ENCODE measurements around the gene ITM2B. TPM values are rescaled to one million over a fixed set of nuclear protein-coding genes. Genes with fewer than 3 reads are reported as not detected.

The ITM2B gene
- polyA plus RNA-seq, 10 donors, result 351 to 439 (median 382) TPM

GRCh38 chr13:48303359-48304142, 70.5 kb downstream of the ITM2B start, which contains the start of gene RB1:
Gene RB1 (plus strand): TSS chr13:48303751. CDS start chr13:48303913, 162 bp downstream.
- DNase-seq, result peak; percentile 90 to 96 (median 94)

- DNase-seq, result peak; percentile 41 to 87 (median 69)
These were observed 71.3 kb downstream of the ITM2B start for GRCh38 chr13:48304143-48304876.

DNA sequence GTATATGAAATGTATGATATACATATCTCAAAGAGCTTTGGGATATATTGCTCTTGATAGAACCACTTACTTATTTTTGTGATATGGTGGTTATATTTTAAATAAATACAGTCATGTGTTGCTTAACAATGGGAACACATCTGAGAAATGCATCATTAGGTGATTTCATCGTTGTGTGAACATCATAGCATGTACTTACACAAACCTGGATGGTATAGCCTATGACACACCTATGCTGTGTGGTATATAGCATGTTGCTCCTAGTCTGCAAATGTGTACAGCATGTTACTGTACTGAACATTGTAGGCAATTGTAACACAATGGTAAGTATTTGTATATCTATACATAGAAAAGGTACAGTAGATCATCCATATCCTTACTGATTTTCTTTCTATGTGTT, 78.2 kb downstream of the ITM2B start:
- no peak for DNase-seq

DNA sequence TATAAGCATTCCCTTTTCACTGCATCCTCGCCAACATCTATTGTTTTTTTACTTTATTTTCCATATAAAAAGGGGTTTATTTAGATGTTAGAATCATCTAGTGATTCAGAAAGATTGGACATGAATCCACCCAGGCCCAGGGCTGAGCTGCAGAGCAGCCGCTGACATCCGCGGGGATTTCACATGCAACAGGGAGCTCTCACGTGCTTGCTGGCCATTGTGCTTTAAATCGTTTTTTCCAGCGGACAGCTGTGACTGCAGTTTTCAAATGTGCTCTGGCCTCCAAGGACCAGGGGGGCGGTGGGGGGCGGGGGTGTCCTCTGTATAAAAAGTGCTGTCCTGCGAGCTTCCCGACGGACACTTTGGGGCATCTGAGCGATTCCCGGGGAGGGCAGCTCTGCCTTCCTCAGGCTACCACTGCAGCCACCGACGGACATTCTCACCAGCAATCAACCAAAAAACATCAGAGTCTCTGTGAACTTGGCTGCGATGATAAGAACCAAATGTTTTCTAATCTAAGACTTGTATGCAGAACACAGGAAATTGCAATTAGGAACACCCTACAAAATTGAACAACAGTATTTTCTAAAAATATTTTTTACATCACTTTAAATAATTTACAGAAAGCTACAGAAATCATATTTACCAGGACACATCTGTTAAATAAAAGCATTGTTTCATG, 83.1 kb downstream of the ITM2B start:
- peak in 1 of 3 donors; percentile 56 for DNase-seq

DNA sequence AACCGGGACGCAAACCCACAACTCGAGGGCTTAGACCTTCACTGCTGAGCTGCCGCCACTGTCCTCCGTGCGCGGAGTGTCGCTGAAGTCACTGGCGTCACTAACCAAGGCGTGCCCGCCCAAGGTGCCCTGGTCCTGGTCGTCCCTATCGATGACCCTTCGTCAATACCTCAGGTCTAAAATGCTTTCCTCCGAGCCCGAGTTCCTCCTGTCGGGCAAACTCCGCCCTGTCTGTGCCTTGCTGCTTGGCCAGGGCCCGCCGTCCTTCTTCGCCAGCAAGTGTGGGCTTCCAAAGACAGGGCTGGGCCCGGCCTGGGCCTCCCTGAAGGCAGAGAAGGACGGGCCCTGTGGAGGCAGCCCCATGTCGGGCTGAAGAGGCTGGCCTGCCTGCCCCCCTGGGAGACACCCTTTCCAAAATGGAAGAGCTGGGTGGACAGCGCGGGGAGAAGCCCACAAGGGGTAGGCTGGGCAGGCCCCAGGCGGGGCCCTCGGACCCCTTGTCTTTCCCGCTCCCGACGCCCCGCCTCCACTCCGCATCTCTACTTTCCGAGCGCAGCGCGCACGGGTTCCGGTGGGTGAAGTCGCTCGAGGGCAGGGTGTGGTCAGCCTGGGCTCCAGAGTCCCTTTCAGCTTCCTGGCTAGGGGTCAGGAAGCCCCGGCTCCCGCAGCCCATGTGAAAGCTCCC, 84.0 kb downstream of the ITM2B start:
- DNase-seq, result peak in 1 of 3 donors; percentile 7

GRCh38 chr13:48317511-48318376, 84.7 kb downstream of the ITM2B start:
- DNase-seq, result peak in 1 of 3 donors; percentile 65

DNA sequence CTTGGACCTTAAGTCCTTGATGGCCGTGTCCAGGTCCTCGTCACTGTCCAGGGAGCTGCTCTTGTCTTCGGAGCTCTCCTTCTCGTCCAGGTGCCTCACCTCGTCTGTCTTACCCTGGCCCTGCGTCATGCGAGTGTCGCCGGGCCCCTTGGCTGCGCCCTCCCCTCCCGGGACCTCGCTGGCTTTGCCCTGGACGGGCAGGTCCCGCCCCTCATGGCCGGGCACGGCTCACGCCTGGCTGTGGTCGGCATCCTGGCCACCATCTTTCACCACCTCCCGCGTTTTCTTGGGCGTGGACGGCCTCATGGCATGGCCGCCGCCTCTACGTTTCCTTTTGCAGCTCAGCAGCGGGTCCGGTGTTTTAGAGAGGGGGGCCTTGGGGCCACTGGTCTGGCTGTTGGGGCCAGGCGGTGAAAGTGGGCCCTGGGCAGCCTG, 85.4 kb downstream of the ITM2B start:
- DNase-seq, result peak in 1 of 3 donors; percentile 55

DNA sequence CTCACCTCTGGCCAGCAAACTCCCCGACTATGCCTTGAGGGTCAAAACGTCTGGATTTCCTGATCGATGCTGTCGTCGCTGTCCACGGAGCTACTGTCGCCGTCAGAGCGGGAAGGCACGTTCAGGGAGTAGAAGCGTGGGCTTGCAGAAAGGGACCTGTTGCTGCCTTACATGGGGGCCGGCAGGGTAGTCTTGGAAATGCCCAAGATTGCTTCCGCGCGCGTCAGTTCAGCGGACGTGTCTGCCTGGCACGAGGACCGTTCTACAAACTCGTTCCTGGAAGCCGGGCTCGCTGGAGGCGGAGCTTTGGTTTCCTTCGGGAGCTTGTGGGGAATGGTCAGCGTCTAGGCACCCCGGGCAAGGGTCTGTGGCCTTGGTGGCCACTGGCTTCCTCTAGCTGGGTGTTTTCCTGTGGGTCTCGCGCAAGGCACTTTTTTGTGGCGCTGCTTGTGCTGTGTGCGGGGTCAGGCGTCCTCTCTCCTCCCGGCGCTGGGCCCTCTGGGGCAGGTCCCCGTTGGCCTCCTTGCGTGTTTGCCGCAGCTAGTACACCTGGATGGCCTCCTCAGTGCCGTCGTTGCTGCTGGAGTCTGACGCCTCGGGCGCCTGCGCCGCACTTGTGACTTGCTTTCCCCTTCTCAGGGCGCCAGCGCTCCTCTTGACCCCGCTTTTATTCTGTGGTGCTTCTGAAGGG, 86.0 kb downstream of the ITM2B start:
- DNase-seq, result peak in 1 of 3 donors; percentile 70

Other genes with a start within 250 kb of the ITM2B start
- gene SUCLA2, start 231.9 kb upstream of the ITM2B start, polyA plus RNA-seq (ENCODE audit: insufficient read length in 10 of 10), result 10 to 100 TPM; 56.4 to 78.8 (median 69.5) TPM
- 10 to 100 TPM; 11.2 to 16.6 (median 13.1) TPM for gene NUDT15, start 195.5 kb upstream of the ITM2B start, polyA plus RNA-seq (ENCODE audit: insufficient read length in 10 of 10)
- 10 to 100 TPM; 55.7 to 67.1 (median 61.9) TPM for gene MED4, start 138.1 kb upstream of the ITM2B start, polyA plus RNA-seq (ENCODE audit: insufficient read length in 10 of 10)
- 10 to 100 TPM; 48.1 to 77.1 (median 61.1) TPM for gene RB1, start 70.5 kb downstream of the ITM2B start, polyA plus RNA-seq (ENCODE audit: insufficient read length in 10 of 10)
- 10 to 100 TPM; 20.2 to 37.3 (median 28.2) TPM for gene LPAR6, start 179.9 kb downstream of the ITM2B start, polyA plus RNA-seq (ENCODE audit: insufficient read length in 10 of 10)